Spleen (tissue), 7 donors: Measurements from ENCODE around the gene CCNY.

Experiments
- CTCF ChIP-seq, 11 experiments: fragments of 200-600 bp in 7 of 11; fragments of 450-650 bp in 4 of 11; sonication (generic) in 4 of 11; IDR thresholded peaks in 8 of 11; conservative IDR thresholded peaks in 3 of 11; 1 replicate in 7 of 11; 2 replicates in 4 of 11; pipeline versions ENCODE4 v1.4.0 to v1.8.0; 2016 to 2021; ENCODE audit warnings: antibody characterized with exemption in 11 of 11, inconsistent platforms in 4 of 11, mild to moderate bottlenecking in 1 of 11
- POLR2A ChIP-seq, 3 donors: fragments of 450-650 bp; IDR thresholded peaks; one replicate each; pipeline ENCODE4 v1.5.1; 2017; ENCODE audit warnings: antibody characterized with exemption in 3 of 3, mild to moderate bottlenecking in 1 of 3
- donor health status: DM: no; HTN: no; CAD: no; lungs with moderate emphysema.
- donor health status: DM: no; HTN: no; CAD: no.
- donor health status: DM: no; HTN: no; CAD: no.

GRCh38 chr10:35343739-35344138, 7.4 kb downstream of the CCNY start:
- TF ChIP-seq CTCF (IDR thresholded peaks at IDR 0.05 in 8 of 11, conservative IDR thresholded peaks at IDR 0.05 in 3 of 11) (no peak), POLR2A (IDR thresholded peaks at IDR 0.05) (no peak)
